Measurements from ENCODE around the gene GPC5. TPM values are rescaled to one million over a fixed set of nuclear protein-coding genes. Genes with fewer than 3 reads are reported as not detected.
"Not testable (repeated sequence)": the region's sequence is repeated elsewhere in the genome, so short reads cannot be mapped to it uniquely, and the experiment has no call there.

Gene GPC5
- total RNA-seq, 1 experiment from 2014 or later: not detected

DNA sequence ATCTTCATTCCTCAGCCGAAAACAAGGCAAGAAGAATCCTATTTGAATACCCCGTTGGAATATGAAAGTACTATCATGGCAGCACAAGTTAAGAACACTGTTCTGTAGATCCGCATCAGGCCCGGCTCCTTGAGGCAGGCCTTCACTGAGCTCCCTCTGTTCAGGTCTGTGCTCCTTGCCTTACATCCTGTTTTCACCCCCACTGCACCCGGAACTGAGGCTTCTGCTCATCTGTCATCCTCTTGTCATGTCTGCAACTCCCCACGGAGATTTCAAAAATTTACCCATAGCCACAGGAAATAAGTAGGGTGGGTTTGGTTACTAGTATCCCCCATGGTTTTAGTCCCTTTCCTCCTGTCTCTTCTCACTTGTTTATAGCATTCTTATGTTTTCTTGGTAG, 861.9 kb downstream of the GPC5 start:
- no peak for DNase-seq (ENCODE audit: low read depth)

DNA sequence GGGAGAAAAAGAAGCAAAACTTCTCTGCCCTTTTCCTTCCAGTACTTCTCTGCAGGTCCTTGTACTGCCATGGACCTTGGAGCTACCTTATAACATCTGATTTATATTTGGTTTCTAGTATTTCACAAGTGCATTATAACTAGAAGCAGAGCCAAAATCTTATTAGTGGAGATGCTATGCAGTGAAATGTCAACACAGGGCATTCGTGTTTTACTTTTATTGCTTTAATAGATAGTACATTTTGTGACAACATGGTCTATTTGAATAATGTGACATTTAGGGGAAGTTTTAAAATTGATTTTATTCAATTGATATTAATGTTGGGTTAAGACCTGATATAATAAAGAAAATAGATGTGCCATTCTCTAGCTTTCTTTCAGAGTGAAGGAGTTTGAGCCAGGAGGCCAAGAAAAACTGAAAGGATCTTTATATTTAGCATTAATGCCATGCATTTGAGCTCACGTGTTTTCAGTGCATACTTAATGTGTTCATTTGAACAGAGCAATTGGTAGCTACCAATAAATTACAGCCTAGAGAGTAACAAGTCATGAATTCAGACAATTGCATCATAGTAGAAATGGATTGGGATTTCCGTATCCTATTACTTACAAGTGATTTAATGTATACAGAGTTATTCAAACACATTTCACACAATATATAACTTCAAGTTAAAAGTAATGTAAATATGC, 863.8 kb downstream of the GPC5 start:
- no peak for DNase-seq (ENCODE audit: low read depth)

DNA sequence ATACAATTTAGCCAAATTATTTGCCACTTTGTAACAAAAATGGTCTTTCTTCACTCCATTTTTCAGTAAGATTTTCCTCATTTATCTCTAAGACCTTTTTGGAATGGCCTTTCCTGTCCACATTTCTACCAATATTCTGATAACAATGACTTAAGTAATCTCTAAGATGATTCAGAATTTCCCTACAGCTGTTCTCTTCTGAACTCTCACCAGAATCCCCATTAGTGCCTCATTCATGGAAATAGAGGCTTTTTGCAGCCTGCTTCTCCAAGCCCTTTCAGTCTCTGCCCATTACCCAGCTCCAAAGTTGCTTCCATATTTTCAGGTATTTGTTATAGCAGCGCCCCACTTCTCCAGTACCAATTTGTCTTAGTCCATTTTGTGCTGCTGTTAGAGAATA, 867.0 kb downstream of the GPC5 start:
- no peak for DNase-seq (ENCODE audit: low read depth)

DNA sequence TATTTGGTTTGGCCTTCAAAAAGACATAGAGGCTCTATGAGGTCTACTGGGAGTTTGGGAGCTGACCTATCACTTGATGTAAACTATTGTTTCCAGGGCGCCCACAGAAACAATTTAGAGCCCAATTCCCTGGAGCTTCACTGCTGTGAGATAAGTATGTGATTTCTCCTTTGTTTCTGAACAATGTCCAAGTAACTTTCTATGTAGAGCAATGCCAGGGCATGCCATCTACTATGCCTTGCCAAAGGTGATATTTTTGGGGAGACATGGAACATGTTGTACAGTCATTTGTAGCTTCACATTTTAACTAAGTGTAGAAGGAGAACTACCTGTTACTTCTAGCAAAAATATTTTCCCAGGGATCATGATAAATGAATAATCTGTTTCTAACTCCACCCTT, 872.6 kb downstream of the GPC5 start:
- DNase-seq (ENCODE audit: low read depth): no peak

DNA sequence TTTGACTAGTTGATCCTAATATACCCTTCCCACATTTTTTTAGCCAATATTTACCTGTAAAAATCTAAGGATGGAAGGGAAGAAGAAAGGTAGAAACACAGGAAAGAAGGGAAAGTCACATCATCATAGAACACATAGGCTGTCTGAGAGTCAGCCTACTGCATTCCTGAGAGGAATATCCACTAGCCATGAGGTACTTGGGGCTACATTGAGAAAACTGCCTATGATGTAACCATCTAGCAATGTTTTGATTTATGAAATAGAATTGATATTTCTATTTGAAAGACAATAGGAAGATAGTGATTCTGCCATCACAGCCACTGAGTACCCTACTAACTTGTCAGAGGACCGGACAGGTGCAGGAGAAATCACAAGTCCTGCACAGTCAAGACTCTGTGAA, 873.8 kb downstream of the GPC5 start:
- DNase-seq (ENCODE audit: low read depth): no peak

DNA sequence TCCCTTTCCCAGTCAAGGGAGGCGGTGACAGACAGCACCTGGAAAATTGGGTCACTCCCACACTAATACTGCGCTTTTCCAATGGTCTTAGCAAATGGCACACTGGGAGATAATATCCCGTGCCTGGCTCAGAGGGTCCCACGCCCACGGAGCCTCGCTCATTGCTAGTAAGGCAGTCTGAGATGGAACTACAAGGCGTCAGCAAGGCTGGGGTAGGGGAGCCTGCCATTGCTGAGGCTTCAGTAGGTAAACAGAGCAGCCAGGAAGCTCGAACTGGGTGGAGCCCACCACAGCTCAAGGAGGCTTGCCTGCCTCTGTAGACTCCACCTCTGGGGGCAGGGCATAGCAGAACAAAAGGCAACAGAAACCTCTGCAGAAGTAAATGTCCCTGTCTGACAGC, 882.6 kb downstream of the GPC5 start:
- not testable (repeated sequence) for DNase-seq (ENCODE audit: low read depth)

DNA sequence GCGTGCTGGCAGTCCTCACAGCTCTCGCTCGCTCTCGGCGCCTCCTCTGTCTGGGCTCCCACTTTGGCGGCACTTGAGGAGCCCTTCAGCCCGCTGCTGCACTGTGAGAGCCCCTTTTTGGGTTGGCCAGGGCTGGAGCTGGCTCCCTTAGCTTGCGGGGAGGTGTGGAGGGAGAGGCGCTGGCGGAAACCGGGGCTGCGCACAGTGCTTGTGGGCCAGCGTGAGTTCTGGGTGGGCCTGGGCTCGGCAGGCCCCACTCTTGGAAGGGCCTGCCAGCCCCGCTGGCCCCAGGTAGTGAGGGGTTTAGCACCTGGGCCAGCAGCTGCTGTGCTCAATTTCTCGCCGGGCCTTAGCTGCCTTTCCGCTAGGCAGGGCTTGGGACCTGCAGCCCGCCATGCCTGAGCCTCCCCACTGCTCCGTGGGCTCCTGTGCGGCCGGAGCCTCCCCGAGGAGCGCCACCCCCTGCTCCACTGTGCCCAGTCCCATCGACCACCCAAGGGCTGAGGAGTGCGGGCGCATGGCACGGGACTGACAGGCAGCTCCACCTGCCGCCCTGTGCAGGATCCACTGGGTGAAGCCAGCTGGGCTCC, 892.4 kb downstream of the GPC5 start:
- DNase-seq (ENCODE audit: low read depth): not testable (repeated sequence)

DNA sequence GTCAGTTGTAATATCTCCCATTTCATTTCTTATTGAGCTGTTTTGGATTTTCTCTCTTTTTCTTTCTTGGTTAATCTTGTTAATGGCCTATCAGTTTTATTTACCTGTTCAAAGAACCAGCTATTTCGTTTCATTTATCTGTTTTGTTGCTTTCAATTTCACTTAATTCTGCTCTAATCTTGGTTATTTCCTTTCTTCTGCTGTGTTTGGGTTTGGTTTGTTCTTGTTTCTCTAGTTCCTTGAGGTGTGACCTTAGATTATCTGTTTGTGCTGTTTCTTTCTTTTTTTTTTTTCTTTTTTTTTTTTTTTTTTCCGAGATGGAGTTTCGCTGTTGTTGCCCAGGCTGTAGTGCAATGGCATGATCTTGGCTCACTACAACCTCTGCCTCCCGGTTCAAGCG, 896.1 kb downstream of the GPC5 start:
- not testable (repeated sequence) for DNase-seq (ENCODE audit: low read depth)

DNA sequence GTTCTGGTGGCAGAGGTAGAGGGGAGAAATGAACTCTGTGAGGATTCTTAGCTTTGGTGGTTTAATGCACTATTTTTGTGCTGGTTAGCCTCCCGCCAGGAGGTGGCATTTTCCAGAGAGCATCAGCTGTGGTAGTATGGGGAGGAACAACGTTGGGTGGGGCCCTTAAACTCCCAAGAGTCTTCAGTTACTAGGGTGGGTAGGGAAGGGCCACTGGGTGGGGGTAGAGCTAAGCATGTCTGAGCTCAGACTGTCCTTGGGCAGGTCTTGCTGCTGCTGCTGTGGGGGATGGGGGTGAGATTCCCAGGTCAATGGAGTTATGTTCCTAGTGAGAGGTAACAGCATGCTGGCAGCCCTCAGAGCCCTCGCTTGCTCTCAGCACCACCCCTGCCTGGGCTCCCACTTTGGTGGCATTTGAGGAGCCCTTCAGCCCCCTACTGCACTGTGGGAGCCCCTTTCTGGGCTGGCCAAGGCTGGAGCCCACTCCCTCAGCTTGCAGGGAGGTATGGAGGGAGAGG, 897.8 kb downstream of the GPC5 start:
- not testable (repeated sequence) for DNase-seq (ENCODE audit: low read depth)

DNA sequence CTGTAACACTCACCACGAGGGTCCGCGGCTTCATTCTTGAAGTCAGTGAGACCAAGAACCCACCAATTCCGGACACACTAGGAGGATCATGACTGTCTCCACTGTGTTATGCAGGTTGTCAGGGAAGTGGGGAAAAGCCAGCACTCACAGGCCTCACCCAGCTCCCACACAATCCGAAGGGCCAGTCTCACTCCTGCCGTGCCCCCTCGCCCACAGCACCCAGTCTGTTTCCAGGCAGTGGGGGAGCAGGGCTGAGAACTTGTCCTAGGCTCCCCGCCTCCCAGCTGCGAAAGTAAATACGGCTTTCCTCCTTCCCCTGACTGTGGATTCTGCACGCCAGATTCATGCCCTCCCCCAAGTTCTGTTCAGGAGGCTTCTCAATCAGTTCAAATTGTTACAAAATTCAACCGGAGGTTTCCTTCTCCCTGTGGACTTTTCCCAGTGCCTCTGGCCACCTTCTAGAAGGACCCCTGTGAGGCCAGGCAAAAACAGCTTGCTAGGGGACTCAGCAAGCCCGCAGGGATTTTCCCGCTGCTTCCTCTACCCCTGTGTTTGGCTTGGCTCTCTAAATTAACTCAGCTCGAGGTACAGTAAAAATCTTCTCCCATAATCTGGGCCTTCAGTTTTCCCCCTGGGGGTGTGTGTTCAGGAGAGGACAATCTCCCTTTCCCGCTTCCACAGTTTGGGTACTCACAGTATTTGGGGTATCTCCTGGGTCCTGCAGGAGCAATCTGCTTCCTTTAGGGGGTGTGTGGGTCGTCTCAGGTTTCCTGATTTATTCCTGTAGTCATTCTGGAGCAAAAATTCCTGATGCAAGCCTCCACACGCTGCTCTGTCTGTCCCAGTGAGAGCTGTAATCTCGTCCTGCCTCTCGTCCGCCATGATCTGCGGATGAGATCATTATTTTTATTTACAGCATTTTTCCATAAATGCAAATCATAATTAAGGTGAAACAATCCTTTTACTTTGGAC, 899.8 kb downstream of the GPC5 start:
- peak; percentile 24 for DNase-seq (ENCODE audit: low read depth)

DNA sequence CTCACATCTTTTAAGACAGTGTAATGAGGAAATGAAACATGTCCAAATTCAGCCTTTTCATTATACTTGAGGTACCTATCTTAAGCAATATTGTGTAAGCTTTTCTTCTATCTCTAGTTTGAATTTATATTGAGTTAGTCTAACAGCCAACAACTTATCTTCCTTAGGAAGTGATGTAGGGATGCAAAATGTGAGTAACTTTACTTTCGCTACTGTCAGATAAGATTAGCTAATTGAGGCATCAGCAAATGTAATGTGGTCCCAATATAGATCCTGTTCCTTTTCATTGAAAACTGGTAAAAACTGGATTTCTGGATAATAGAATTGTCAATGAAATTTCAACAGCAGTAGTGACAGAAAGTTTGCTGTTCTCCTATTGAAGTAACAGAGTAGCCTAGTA, 902.2 kb downstream of the GPC5 start:
- no peak for DNase-seq (ENCODE audit: low read depth)

DNA sequence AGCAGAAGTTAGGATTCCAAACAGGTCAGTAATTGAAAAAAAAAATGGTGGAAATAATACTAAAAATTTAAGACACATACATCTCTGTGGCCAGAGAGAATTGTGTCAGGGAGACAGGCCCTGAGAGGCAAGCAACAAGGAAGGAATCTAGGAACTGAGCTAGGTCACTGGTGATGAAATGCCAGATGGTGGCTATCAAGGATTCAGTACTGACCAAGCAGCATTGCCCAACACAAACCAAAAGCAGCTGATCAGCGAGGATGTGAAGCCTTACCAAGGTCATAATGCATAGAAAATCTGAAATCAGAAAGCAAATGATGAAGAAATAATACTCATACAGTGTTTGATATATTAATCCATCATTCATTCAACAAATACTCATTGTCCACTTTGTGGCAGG, 905.0 kb downstream of the GPC5 start:
- DNase-seq (ENCODE audit: low read depth): peak; percentile 53

DNA sequence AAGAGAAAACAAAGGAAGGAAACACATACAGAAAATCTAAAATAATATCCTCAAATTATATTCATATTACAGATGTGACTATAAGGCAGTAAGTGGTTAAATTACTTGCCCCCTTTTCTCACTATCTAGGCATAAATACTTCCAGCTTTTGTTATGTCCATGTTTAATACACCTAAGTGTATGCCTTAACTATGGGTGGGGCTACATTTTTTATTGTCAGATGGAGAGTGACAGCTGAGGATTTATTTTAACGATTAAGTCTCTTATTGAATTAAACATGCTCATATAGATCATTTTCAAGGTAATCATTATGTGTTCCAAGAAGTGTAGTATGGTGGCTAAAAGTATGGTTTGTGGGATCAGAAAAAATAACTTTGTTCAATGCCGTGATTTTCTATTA, 909.3 kb downstream of the GPC5 start:
- no peak for DNase-seq (ENCODE audit: low read depth)

DNA sequence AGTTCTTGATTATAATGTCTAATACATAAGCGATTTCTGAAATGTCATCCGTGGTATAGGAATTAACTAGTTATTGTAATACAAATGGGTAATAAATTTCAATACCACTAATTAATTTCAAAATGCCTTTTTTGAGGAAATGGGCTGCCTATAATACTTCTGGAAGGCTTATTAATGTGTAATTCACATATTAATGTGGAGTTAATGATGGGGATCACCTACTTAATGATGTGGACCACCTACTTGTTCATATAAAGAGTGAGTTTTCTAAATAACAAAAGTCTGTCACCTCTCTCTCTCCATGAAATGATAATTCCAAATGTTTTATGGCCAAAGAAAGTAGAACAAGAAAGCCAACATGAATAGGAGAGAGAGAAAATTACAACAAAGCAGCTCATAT, 914.4 kb downstream of the GPC5 start:
- DNase-seq (ENCODE audit: low read depth): no peak

DNA sequence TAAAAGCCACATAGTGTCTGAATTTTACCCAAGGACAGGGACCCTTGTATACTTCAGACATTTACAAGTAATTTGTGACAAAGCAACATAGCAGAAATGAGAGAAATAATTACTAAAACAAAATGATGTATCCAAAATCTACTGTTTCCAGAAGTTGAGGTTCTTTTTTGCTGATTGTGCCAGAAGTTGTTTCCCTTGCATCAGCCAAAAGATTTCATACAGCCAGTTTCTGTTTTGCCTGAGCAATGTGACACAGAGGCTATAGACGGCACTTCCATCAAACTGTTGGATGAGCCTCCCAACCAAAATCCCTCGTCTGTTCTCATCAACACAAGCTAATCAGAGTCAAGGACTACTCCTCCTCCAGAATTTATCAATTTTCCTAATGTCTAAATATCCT, 915.0 kb downstream of the GPC5 start:
- DNase-seq (ENCODE audit: low read depth): peak; percentile 9

DNA sequence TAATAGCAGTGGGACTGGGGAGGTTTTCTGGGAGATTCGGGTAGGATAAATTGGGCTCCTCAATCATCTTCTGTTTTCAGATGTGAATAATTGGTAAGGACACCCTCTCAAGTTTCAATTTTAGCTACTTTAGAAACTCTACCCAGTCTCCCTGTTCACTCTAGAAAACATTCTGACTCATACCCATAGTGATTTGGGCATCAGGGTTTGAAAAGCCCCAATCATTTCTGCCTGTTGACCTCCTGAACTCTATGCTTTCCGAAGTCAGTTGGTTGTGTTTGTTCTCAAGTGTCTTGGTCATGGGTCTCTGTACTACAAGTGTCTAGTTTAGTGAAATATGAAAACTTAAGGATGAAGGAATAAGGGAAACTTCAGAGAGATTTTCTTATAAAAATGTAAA, 916.8 kb downstream of the GPC5 start:
- DNase-seq (ENCODE audit: low read depth): peak; percentile 67

DNA sequence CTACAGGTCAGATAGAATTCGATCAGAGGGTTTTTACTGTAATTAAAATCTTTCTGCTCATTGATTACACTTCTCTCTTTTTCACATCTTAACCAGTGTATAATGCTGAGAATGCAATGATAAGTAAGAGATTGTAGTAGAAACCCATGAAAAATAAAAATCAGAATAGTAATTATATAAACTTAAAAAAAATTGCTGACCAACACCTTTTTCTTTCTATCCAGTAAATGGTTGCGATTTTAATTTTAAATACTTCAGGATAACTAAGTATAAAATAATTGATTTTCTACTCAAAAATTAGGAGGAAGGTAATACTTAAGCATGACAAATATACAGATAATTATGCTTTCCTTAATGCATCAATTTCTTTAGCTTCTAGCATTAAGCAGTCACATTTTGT, 917.6 kb downstream of the GPC5 start:
- DNase-seq (ENCODE audit: low read depth): no peak

DNA sequence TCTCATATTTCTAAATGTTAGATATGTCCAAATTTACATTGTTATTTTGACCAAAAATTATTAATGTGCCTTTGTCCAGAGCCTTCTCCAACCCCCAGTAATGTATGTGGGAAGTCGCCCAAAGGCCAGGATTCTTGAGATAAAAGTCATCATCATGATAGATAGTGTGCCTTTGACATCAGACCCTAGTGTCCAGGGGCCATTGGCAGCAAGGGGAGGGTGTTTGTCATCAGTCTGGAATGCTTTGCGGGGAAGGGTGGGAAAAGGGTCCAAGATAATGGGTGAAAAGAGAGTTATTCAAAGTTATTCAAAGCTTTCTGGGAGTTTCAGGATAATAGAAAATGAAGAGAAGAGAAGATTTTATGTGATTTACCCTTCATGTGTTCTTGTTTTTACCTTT, 918.6 kb downstream of the GPC5 start:
- DNase-seq (ENCODE audit: low read depth): peak; percentile 86

DNA sequence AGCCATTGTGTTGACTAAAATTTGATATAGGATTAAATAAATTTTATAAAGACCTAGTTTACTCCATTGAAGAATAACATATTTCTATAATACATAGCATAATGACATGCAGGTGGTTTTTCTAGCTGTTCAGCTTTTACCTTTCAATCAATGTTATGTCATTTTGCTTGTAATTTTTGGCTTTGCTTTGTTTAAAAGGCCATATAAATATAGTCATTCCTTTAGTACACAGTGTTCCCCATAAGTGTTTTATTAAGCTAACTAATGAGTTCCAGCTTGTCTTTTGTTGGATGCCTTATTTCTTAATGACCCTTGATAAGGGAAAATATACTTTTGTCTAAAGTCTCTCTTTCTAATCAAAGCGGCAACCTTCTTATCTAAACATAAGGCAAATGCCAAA, 921.9 kb downstream of the GPC5 start:
- DNase-seq (ENCODE audit: low read depth): no peak

DNA sequence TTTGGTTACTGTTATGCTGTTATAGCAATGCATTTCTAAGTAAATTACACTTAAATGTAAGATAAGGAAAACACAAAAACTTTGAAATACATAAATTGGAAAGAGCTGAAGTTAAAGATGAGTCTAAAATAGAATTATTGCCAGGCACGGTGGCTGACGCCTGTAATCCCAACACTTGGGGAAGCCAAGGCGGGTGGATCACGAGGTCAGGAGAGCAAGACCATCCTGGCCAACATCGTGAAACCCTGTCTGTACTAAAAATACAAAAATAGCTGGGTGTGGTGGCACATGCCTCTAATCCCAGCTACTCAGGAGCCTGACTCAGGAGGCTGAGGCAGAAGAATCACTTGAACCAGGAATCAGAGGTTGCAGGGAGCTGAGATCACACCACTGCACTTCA, 922.8 kb downstream of the GPC5 start:
- DNase-seq (ENCODE audit: low read depth): no peak

DNA sequence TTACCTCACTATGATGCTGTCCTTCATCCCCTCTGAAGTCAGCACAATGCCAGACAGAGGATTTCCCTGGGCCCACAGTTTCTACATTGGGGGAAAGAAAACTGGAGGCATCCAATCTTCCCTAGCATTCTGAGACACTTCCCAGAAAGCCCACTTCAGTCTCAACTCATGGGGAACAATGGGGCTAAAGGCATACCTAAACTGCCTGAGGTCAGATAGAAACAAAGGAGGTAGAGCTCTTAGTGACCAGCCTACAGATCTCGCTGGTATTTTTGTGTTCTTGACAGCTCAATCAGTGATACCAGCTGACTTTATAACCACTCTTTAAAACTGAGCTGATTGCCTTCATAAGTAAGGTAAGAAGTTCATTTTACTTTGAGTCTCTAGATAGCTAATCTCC, 947.2 kb downstream of the GPC5 start:
- no peak for DNase-seq (ENCODE audit: low read depth)

DNA sequence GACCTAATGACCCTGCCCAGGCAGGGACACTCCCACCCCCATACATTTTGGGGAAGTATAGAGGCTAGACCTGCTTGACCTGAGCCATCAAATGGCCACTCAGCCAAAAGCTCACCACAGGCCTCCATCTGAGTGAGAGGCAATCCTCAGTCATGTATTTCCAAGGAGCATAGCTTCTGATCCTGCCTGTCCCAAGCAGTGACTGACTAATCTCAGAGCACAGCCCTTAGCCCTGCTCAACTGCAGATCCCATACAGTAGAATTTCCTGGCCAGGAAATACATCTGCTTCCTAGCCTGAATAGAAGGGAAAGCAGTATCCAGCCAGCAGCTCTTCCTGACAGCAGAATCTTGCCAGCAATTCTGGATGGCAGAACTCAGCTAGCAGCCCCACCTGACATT, 947.6 kb downstream of the GPC5 start:
- DNase-seq (ENCODE audit: low read depth): no peak

DNA sequence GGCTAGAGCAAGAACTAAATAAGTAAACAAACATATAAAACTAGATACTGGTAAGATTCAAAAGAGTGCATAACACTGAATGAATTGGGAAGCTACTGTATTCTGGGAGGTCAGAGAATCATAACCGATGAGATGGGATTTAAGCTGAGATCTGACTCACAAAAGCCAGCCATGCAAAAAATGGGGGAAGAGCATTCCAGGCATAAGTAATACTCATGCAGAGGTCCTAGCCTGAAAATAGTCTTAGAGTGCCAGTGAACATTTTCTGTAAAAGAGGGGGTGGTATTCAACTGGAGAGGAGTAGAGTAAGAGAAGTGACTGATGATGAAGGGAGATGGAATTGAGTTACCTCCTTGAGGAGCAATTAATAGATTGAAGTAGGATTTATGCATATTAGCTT, 956.2 kb downstream of the GPC5 start:
- DNase-seq (ENCODE audit: low read depth): peak; percentile 0
